ENCODE data around the gene SLC25A17. TPM values are rescaled to one million over a fixed set of nuclear protein-coding genes. Genes with fewer than 3 reads are reported as not detected.

Gene SLC25A17
- total and polyA plus RNA-seq, 2 experiments from 2014 or later: 12.7 to 18.1 TPM

DNA sequence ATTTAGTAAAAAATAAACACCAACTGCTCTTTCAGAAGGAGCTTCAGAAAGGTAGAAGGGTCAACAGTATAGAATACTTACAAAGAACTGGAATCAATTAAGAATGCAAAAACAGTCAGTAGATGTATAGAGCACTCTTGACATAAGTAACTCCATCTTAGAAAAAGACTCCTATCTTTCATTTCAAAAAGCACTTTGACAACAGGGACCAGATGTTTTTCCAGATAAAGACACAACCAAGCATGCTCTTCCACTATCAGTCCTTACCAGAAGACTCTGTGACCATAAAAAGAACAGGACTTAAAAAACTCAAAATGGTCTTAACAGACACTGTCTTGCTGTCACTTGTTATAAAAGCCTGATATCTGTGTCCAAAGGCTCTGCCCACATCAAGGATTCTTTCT, 5.2 kb downstream of the SLC25A17 start:
- DNase-seq (ENCODE audit: low read depth in 1 of 2, low spot score in 1 of 2): no peak
- H3K4me1 ChIP-seq (ENCODE audit: low read depth): peaks cover 4% of the 10 kb centered on the region
- no peak overlapping the region for H3K27ac ChIP-seq
- no peaks in the 10 kb centered on the region for H3K9me3 ChIP-seq (ENCODE audit: low read depth)
- no peaks in the 10 kb centered on the region for H3K36me3 ChIP-seq
- no peaks in the 10 kb centered on the region for H3K27me3 ChIP-seq
- TF ChIP-seq, protein P1, sequence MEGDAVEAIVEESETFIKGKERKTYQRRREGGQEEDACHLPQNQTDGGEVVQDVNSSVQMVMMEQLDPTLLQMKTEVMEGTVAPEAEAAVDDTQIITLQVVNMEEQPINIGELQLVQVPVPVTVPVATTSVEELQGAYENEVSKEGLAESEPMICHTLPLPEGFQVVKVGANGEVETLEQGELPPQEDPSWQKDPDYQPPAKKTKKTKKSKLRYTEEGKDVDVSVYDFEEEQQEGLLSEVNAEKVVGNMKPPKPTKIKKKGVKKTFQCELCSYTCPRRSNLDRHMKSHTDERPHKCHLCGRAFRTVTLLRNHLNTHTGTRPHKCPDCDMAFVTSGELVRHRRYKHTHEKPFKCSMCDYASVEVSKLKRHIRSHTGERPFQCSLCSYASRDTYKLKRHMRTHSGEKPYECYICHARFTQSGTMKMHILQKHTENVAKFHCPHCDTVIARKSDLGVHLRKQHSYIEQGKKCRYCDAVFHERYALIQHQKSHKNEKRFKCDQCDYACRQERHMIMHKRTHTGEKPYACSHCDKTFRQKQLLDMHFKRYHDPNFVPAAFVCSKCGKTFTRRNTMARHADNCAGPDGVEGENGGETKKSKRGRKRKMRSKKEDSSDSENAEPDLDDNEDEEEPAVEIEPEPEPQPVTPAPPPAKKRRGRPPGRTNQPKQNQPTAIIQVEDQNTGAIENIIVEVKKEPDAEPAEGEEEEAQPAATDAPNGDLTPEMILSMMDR (IDR thresholded peaks at IDR 0.05; ENCODE audit: low read depth, low read length): no peak
- H3K4me3 ChIP-seq: no peak overlapping the region

DNA sequence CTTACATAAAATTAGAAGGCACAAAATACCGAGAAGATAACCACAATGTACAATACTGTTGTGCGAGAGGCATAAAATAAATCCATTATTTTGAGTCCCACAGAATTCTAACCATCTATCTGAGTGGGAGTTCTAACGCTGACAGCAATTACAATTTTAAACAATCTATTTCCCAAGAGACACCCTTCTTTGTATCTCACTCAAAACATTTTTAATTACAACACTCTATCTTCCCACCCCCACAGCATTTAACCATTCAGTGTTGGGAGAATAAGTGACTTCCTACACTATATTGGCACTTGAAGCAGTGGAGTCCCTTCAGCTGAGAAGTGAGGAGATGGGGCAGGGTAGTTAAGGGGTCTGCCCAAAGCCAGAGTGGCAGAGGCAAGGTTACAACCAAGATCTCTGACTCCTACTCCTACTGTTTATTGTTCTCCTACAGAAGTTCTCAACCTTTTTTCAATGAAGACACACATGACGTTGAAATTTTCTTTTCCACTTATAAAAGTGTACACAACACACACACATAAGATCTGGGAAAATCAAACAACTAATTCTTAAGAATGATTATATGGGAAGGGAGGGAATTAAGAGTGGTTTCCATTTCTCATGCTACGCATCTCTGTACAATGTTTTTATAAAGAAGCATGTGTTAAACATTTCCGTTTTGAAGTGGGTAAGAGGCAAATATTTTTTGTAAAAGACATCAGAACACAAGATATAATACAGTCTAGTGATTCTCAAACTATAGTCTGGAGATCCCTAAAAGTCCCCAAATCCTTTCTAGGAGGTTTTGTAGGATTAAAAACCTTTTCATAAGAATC, 10.9 kb downstream of the SLC25A17 start:
- peak in 1 of 2 donors; percentile 22 for DNase-seq (ENCODE audit: low read depth in 1 of 2, low spot score in 1 of 2)
- no peaks in the 10 kb centered on the region for H3K9me3 ChIP-seq (ENCODE audit: low read depth)
- H3K27me3 ChIP-seq: no peaks in the 10 kb centered on the region
- no peak overlapping the region for H3K27ac ChIP-seq
- TF ChIP-seq, protein P1 (IDR thresholded peaks at IDR 0.05; ENCODE audit: low read depth, low read length): no peak
- H3K36me3 ChIP-seq: no peaks in the 10 kb centered on the region
- no peak overlapping the region for H3K4me3 ChIP-seq
- no peaks in the 10 kb centered on the region for H3K4me1 ChIP-seq (ENCODE audit: low read depth)

DNA sequence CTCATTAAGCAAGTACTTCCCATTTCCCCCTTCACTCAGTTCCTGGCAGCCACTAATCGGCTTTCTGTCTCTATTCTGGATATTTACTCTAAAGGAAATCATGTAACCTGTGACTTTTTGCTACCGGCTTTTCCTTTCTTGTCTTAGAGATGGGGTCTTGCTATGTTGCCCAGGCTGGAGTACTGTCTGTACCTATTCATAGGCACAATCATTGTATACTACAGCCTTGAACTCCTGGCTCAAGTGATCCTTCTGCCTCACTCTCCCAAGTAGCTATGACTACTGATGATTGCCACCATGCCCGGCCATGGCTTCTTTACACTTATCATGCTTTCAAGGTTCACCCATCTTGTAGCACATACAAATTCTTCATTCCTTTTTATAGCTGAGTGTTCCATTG, 12.4 kb downstream of the SLC25A17 start:
- TF ChIP-seq, protein P1 (IDR thresholded peaks at IDR 0.05; ENCODE audit: low read depth, low read length): no peak
- no peaks in the 10 kb centered on the region for H3K27me3 ChIP-seq
- no peaks in the 10 kb centered on the region for H3K4me1 ChIP-seq (ENCODE audit: low read depth)
- no peak overlapping the region for H3K27ac ChIP-seq
- H3K36me3 ChIP-seq: no peaks in the 10 kb centered on the region
- no peaks in the 10 kb centered on the region for H3K9me3 ChIP-seq (ENCODE audit: low read depth)
- H3K4me3 ChIP-seq: no peak overlapping the region
- no peak for DNase-seq (ENCODE audit: low read depth in 1 of 2, low spot score in 1 of 2)

DNA sequence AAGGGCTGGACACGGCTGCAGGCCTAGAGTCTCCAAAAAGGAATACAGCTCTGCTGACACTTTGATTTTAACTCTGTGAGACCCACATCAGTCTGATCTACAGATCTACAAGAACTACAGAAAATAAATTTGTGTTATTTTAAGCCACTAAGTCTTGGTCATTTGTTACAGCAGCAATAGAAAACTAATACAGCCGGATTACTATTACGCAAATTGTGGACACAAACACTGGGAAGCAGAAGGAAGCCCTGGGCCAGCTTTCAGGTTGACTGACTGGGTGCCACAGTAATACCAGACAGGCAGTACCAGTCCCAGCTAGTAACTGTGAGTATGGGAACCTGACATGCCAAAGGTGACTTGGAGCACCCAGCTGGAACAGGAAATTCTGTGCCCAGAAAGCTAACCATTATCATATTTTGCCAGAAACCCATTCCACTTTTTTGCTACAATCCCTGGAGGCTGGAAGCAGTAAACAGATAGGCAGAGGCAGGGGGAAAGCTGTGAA, 13.4 kb downstream of the SLC25A17 start:
- TF ChIP-seq, protein P1 (IDR thresholded peaks at IDR 0.05; ENCODE audit: low read depth, low read length): no peak
- DNase-seq (ENCODE audit: low read depth in 1 of 2, low spot score in 1 of 2): no peak
- Histone ChIP-seq H3K27me3 (no peaks in the 10 kb centered on the region), H3K9me3 (ENCODE audit: low read depth) (no peaks in the 10 kb centered on the region), H3K4me1 (ENCODE audit: low read depth) (no peaks in the 10 kb centered on the region), H3K4me3 (no peak overlapping the region), H3K27ac (no peak overlapping the region), H3K36me3 (no peaks in the 10 kb centered on the region)

DNA sequence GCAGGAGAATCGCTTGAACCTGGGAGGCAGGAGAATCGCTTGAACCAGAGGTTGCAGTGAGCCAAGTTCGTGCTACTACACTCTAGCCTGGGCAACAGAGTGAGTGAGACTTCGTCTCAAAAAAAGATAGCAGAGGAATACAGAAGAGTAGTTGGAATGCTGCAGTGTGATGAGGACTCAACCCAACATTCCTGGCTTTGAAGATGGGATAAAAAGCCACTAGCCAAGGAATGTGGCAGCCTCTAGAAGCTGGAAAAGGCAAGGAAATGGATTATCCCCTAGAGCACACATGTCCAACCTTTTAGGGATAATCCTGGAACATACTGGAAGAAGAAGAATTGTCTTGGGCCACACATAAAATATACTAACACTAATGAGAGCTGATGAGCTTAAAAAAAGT, 13.9 kb downstream of the SLC25A17 start:
- H3K4me3 ChIP-seq: no peak overlapping the region
- H3K9me3 ChIP-seq (ENCODE audit: low read depth): no peaks in the 10 kb centered on the region
- no peak overlapping the region for H3K27ac ChIP-seq
- DNase-seq (ENCODE audit: low read depth in 1 of 2, low spot score in 1 of 2): no peak
- TF ChIP-seq, protein P1 (IDR thresholded peaks at IDR 0.05; ENCODE audit: low read depth, low read length): no peak
- H3K27me3 ChIP-seq: no peaks in the 10 kb centered on the region
- H3K36me3 ChIP-seq: no peaks in the 10 kb centered on the region
- H3K4me1 ChIP-seq (ENCODE audit: low read depth): no peaks in the 10 kb centered on the region

All from cardiac muscle cell (in vitro differentiated cells and primary cell).